ENCODE measurements around the gene OSGIN1.

DNA sequence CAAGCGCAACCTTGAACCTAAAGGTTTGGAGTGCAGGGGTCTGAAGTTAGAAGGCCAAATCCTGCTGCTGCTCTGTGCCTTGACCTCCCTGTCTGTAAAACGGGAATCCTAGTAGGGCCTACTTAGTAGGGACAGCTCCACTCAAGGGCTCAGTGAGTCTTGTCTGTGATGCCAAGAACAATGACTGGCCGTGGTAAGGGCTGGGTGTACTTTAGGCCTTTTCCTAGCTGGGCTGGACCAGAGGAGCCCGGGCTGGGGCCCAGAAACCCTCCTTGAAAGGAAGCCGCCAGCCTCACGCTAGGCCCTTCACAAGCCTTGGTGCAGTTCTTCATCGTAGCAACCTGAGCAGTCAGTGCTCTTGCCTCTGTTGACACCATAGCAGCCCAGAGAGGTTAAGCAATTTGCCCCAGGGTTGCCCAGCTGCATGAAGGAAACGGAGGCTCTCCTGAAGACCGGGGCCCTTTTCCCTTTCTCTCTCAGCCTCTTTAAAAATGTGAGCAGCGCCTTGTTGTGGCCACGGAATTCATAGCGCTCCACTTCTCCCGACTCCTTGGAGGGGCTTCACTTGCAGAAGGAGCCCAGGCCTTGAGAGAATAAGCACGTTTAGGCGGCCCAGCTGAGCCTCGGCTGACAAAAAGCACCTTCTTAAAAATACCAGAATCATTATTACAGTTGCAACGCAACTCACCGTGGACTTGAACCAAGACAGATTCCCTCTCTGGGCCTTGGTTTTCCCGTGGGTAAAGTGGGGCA is 19.4 kb downstream of the OSGIN1 start:
- TF ChIP-seq, protein P1, sequence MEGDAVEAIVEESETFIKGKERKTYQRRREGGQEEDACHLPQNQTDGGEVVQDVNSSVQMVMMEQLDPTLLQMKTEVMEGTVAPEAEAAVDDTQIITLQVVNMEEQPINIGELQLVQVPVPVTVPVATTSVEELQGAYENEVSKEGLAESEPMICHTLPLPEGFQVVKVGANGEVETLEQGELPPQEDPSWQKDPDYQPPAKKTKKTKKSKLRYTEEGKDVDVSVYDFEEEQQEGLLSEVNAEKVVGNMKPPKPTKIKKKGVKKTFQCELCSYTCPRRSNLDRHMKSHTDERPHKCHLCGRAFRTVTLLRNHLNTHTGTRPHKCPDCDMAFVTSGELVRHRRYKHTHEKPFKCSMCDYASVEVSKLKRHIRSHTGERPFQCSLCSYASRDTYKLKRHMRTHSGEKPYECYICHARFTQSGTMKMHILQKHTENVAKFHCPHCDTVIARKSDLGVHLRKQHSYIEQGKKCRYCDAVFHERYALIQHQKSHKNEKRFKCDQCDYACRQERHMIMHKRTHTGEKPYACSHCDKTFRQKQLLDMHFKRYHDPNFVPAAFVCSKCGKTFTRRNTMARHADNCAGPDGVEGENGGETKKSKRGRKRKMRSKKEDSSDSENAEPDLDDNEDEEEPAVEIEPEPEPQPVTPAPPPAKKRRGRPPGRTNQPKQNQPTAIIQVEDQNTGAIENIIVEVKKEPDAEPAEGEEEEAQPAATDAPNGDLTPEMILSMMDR (IDR thresholded peaks at IDR 0.05; ENCODE audit: borderline replicate concordance, extremely low read depth, low read length, poor library complexity, severe bottlenecking) = no peak
- TF ChIP-seq EZH2 (IDR thresholded peaks at IDR 0.05; ENCODE audit: borderline replicate concordance, low read depth, low read length, severe bottlenecking) = no peak
